SH-SY5Y (cell line): ENCODE measurements around the gene TMEM30B.

ENCODE experiments used
- GATA2 ChIP-seq: IDR thresholded peaks from 2 replicates; pipeline ENCODE4 v1.6.1; 2011; ENCODE audit warnings: mild to moderate bottlenecking, low read depth, low read length
- GATA3 ChIP-seq: IDR thresholded peaks from 2 replicates; pipeline ENCODE4 v1.6.1; 2011; ENCODE audit warnings: low read depth, mild to moderate bottlenecking, low read length, moderate library complexity

- no peak for TF ChIP-seq GATA3
- no peak for TF ChIP-seq GATA2
Measured at GRCh38 chr14:61254808-61255526, 26.2 kb downstream of the TMEM30B start.
